Upper lobe of left lung (tissue), 6 donors: ENCODE measurements around the gene SH2B2. TPM values are rescaled to one million over a fixed set of nuclear protein-coding genes. Genes with fewer than 3 reads are reported as not detected.
A peak's percentile ranks its signal among the peaks of the same experiment; 100 is the strongest.

Source experiments
- ATAC-seq, 2 donors: fragments of 200-7000 bp; cut with Tn5 transposase; one replicate each; pipeline ENCODE4 v1.9.1; 2022; ENCODE audit warnings: mild to moderate bottlenecking in 2 of 2, moderate library complexity in 2 of 2; ENCODE audit not compliant: low FRiP score in 2 of 2
- DNase-seq, 2 donors: peaks; one replicate each; pipeline ENCODE4 v3.0.0-alpha.2; 2019 to 2020
- H3K27ac ChIP-seq, 4 donors: fragments of 200-600 bp; sonication (generic); one replicate each; pipeline ENCODE4 v1.5.1; 2016 to 2019
- H3K27me3 ChIP-seq, 4 donors: fragments of 200-600 bp; sonication (generic); one replicate each; pipeline ENCODE4 v1.5.1; 2017 to 2019
- H3K36me3 ChIP-seq, 4 donors: fragments of 200-600 bp; sonication (generic); one replicate each; pipeline ENCODE4 v1.5.1; 2016 to 2019
- H3K4me1 ChIP-seq, 4 donors: fragments of 200-600 bp; sonication (generic); one replicate each; pipeline ENCODE4 v1.5.1; 2018 to 2019
- H3K4me3 ChIP-seq, 4 donors: fragments of 200-600 bp; sonication (generic); one replicate each; pipeline ENCODE4 v1.5.1; 2017 to 2019; ENCODE audit warnings: mild to moderate bottlenecking in 2 of 4, moderate library complexity in 1 of 4
- H3K9me3 ChIP-seq, 4 donors: fragments of 200-600 bp; sonication (generic); one replicate each; pipeline ENCODE4 v1.5.1; 2018 to 2019
- EP300 ChIP-seq, 4 donors: sonication (generic); formaldehyde crosslinking; IDR thresholded peaks; one replicate each; pipeline ENCODE4 v1.5.1; 2017; ENCODE audit warnings: antibody characterized with exemption in 4 of 4, control low read depth in 2 of 4
- POLR2A ChIP-seq, 4 donors: fragments of 450-650 bp; IDR thresholded peaks; one replicate each; pipeline ENCODE4 v1.5.1; 2016 to 2017; ENCODE audit warnings: antibody characterized with exemption in 4 of 4, mild to moderate bottlenecking in 2 of 4
- POLR2AphosphoS5 ChIP-seq, 2 donors: sonication (generic); formaldehyde crosslinking; IDR thresholded peaks; one replicate each; pipeline ENCODE4 v1.5.1; 2017; ENCODE audit warnings: antibody characterized with exemption in 2 of 2
- WGBS, 2 donors: methylation state at CpG; one replicate each; pipeline ENCODE4 v1.1.5; 2017 to 2018; 5-methylcytosine and 5-hydroxymethylcytosine counted together
- total RNA-seq, 6 donors: library from RNA; depleted of rRNA in 4 of 6; stranded (reverse); fragments of >200 nt in 4 of 6; gene quantifications; one replicate each; pipeline versions ENCODE4 v1.1.0 to v1.2.1, GENCODE V29; 2016 to 2021
- TF ChIP-seq, protein P1 (sequence below), 6 experiments: fragments of 450-650 bp in 4 of 6; fragments of 200-600 bp in 2 of 6; sonication (generic) in 2 of 6; IDR thresholded peaks; one replicate each; pipeline ENCODE4 v1.5.1; 2016 to 2019; ENCODE audit warnings: antibody characterized with exemption in 6 of 6
- donor health status: DM: no; HTN: no; CAD: no; lungs with moderate emphysema.
- donor health status: DM: no; HTN: yes; CAD: no; lungs with severe emphysema.

SH2B2 gene
- total RNA-seq, 6 donors from 2014 or later: 6.3 to 16.4 (median 9.0) TPM

DNA sequence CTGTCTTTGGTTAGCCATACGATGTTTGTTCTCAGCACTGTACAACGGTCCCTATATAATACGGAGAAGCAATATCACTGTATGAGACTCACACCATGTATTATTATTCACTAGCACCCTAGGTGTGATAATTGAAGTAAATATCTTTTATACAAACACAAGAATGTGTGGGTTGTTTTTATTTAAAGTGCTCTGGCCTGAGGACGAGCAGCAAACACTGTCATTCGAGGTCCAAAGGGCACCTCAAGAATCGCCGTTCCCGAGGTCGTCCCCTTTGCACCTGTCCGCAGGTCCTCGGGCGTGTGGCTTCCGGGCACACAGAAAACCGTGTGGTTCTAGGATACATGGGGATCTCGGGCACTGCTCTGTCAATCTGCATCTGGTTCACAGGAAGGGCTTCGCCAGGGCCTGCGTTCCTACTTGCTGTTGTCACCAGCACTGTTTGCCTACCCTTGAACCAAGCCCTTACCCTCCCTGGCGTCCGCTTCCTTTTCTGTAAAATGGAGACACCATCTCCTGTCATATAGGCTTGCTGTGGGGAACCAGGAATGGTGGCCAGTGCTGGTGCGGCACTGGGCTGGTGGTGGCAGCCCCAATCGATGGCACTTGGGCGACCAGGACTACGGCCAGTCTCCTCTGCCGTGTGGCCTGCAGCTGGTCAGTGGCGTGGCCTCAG is 28.5 kb upstream of the SH2B2 start:
- no peak for ATAC-seq
- H3K4me3 ChIP-seq: no peak overlapping the region
- peaks cover 0 to 8% (median 0%) of the 10 kb centered on the region in 4 donors for H3K36me3 ChIP-seq
- 90 to 93% methylated on average over 25 of the region's 25 CpGs for WGBS, 2 donors
- no peaks in the 10 kb centered on the region for H3K27me3 ChIP-seq
- H3K4me1 ChIP-seq: no peaks in the 10 kb centered on the region
- no peak for TF ChIP-seq POLR2AphosphoS5 (IDR thresholded peaks at IDR 0.05)
- TF ChIP-seq, protein P1, sequence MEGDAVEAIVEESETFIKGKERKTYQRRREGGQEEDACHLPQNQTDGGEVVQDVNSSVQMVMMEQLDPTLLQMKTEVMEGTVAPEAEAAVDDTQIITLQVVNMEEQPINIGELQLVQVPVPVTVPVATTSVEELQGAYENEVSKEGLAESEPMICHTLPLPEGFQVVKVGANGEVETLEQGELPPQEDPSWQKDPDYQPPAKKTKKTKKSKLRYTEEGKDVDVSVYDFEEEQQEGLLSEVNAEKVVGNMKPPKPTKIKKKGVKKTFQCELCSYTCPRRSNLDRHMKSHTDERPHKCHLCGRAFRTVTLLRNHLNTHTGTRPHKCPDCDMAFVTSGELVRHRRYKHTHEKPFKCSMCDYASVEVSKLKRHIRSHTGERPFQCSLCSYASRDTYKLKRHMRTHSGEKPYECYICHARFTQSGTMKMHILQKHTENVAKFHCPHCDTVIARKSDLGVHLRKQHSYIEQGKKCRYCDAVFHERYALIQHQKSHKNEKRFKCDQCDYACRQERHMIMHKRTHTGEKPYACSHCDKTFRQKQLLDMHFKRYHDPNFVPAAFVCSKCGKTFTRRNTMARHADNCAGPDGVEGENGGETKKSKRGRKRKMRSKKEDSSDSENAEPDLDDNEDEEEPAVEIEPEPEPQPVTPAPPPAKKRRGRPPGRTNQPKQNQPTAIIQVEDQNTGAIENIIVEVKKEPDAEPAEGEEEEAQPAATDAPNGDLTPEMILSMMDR (IDR thresholded peaks at IDR 0.05): no peak
- no peak for TF ChIP-seq EP300 (IDR thresholded peaks at IDR 0.05)
- no peak for TF ChIP-seq POLR2A (IDR thresholded peaks at IDR 0.05)
- no peaks in the 10 kb centered on the region for H3K9me3 ChIP-seq
- H3K27ac ChIP-seq: no peak overlapping the region
- DNase-seq: no peak

DNA sequence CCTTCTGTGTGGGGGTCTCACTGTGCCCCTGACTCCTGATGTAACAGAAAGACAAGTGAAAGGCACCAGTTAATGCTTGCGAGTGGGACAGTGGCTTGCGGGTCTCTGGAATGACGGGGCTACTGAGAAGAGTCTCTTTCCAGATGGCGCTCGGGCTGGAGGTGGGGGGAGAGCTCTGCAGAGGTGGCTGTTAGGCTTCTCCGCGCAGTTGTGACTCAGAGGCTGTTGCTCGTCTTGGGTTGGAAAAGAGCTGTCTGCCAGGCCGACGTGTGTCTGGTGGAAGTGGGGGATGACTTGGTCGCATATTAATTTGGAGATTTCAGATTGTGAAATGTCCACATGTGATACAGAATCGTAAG is 27.9 kb upstream of the SH2B2 start:
- DNase-seq (no peak), ATAC-seq (no peak)
- WGBS, 2 donors: 83 to 84% methylated on average over 12 of the region's 12 CpGs
- no peak overlapping the region for H3K27ac ChIP-seq
- TF ChIP-seq POLR2A (IDR thresholded peaks at IDR 0.05) (no peak), EP300 (IDR thresholded peaks at IDR 0.05) (no peak), POLR2AphosphoS5 (IDR thresholded peaks at IDR 0.05) (no peak)
- TF ChIP-seq, protein P1 (IDR thresholded peaks at IDR 0.05): no peak
- no peak overlapping the region for H3K4me3 ChIP-seq
- H3K4me1 ChIP-seq: no peaks in the 10 kb centered on the region
- H3K9me3 ChIP-seq: no peaks in the 10 kb centered on the region
- H3K27me3 ChIP-seq: no peaks in the 10 kb centered on the region
- H3K36me3 ChIP-seq: peaks cover 0 to 8% (median 0%) of the 10 kb centered on the region in 4 donors

DNA sequence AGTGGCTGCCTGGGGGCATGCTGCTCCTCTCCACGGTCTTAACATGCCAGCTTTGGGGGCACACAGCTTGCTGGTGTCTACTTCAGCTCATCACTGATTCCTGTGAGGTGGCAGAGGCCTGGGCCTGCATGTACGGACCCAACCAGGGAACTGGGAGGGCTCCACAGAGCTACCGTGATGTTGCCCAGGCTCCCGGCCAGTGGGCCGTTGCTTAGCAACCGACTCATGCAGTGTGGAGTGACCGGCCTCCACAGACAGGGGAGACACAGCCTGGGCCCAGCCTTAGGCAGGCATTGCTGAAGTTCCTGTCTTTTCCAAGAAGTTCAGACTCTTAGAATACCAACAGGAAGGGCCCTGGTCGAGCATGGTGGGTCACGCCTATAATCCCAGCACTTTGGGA is 25.8 kb upstream of the SH2B2 start:
- Histone ChIP-seq H3K27me3 (no peaks in the 10 kb centered on the region), H3K4me1 (no peaks in the 10 kb centered on the region), H3K9me3 (no peaks in the 10 kb centered on the region), H3K36me3 (no peaks in the 10 kb centered on the region), H3K27ac (no peak overlapping the region), H3K4me3 (no peak overlapping the region)
- no peak for DNase-seq
- 77 to 84% methylated on average over 5 to 9 of the region's 9 CpGs for WGBS, 2 donors
- TF ChIP-seq POLR2A (IDR thresholded peaks at IDR 0.05) (no peak), POLR2AphosphoS5 (IDR thresholded peaks at IDR 0.05) (no peak), EP300 (IDR thresholded peaks at IDR 0.05) (no peak)
- TF ChIP-seq, protein P1 (IDR thresholded peaks at IDR 0.05): no peak
- ATAC-seq: no peak

DNA sequence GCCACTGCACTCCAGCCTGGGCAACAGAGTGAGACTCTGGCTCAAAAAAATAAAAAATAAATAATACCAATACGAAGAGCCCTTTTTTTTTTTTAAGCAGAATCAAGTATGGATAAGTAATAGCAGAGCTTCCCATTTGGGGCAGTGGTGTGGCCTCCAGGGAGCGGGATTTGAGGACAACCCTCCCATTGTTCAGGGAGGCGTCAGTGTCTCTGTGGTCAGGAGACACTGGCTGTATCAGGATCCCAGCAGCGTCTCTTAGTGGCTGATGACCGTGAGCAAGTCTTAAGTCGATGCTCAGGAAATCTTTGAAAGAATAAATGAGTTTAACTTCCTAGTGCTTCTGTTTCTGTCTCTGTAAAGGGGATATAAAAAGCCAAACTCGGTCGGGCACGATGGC is 25.2 kb upstream of the SH2B2 start:
- DNase-seq (no peak), ATAC-seq (no peak)
- Histone ChIP-seq H3K36me3 (no peaks in the 10 kb centered on the region), H3K27ac (no peak overlapping the region), H3K4me3 (no peak overlapping the region), H3K4me1 (no peaks in the 10 kb centered on the region), H3K9me3 (no peaks in the 10 kb centered on the region), H3K27me3 (no peaks in the 10 kb centered on the region)
- TF ChIP-seq EP300 (IDR thresholded peaks at IDR 0.05) (no peak), POLR2A (IDR thresholded peaks at IDR 0.05) (no peak), POLR2AphosphoS5 (IDR thresholded peaks at IDR 0.05) (no peak)
- TF ChIP-seq, protein P1 (IDR thresholded peaks at IDR 0.05): no peak
- 82 to 84% methylated on average over 9 of the region's 9 CpGs for WGBS, 2 donors

DNA sequence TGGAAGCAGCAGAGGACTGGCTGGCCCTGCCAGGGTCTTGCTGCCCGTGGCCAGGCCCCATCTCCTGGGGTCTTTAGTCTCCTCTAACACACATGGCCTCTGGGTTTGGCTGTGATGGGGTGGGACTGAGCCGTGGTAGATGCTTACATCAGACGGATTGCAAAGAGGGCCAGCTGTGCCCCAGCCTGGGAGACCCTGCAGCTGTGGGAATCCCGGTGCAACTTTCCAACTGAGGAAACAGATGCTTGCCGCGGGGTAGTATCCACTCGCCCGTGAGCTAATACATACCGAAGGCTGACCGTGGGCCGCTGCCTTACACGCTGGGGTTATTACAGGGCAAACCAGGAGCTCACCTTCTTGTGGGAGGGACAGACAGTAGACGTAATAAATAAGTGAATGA is 24.1 kb upstream of the SH2B2 start:
- Histone ChIP-seq H3K36me3 (no peaks in the 10 kb centered on the region), H3K27me3 (no peaks in the 10 kb centered on the region), H3K4me1 (no peaks in the 10 kb centered on the region), H3K9me3 (no peaks in the 10 kb centered on the region), H3K4me3 (no peak overlapping the region), H3K27ac (no peak overlapping the region)
- DNase-seq (no peak), ATAC-seq (peak in 1 of 2 donors; percentile 17)
- TF ChIP-seq, protein P1 (IDR thresholded peaks at IDR 0.05): no peak
- TF ChIP-seq EP300 (IDR thresholded peaks at IDR 0.05) (no peak), POLR2A (IDR thresholded peaks at IDR 0.05) (no peak), POLR2AphosphoS5 (IDR thresholded peaks at IDR 0.05) (no peak)
- 90 to 92% methylated on average over 13 of the region's 13 CpGs for WGBS, 2 donors
